SU-DHL-6 (cell line): ENCODE data around the gene DIPK1A.
"Not testable (repeated sequence)": the region's sequence is repeated elsewhere in the genome, so short reads cannot be mapped to it uniquely, and the experiment has no call there.

Source experiments
- H2AFZ ChIP-seq: fragments of 200-600 bp; sonication (generic); 2 replicates; pipeline ENCODE4 v1.6.1; 2014; ENCODE audit warnings: low read depth, mild to moderate bottlenecking, moderate library complexity, mixed read lengths, antibody characterized with exemption, low read length; ENCODE audit not compliant: severe bottlenecking
- H3F3A ChIP-seq: fragments of 200-600 bp; shearing (Covaris generic); 2 replicates; pipeline ENCODE4 v1.6.0; 2016; ENCODE audit warnings: antibody characterized with exemption, mild to moderate bottlenecking; ENCODE audit not compliant: insufficient read depth
- H3K27ac ChIP-seq: fragments of 200-600 bp; sonication (generic); 2 replicates; pipeline ENCODE4 v1.5.1; 2016; ENCODE audit warnings: low read depth, mild to moderate bottlenecking, low read length, moderate library complexity, mixed read lengths
- H3K27me3 ChIP-seq: fragments of 200-600 bp; sonication (generic), shearing (Covaris generic); 2 replicates; pipeline ENCODE4 v1.6.0; 2014; ENCODE audit warnings: mild to moderate bottlenecking, low read length
- H3K36me3 ChIP-seq: fragments of 200-600 bp; sonication (generic); 2 replicates; pipeline ENCODE4 v1.6.1; 2014; ENCODE audit warnings: mild to moderate bottlenecking, low read length, mixed read lengths
- H3K4me2 ChIP-seq: fragments of 300-600, 200-600 bp; shearing (Covaris generic), sonication (generic); 2 replicates; pipeline ENCODE4 v1.6.0; 2014; ENCODE audit warnings: low read length, low read depth, mild to moderate bottlenecking; ENCODE audit not compliant: poor library complexity, severe bottlenecking
- H3K4me3 ChIP-seq: fragments of 200-600 bp; sonication (generic); 2 replicates; pipeline ENCODE4 v1.5.1; 2014; ENCODE audit warnings: antibody characterized with exemption, low read length, mild to moderate bottlenecking, mixed read lengths; ENCODE audit not compliant: insufficient read depth, poor library complexity, severe bottlenecking
- H3K79me2 ChIP-seq: fragments of 200-600 bp; sonication (generic); 2 replicates; pipeline ENCODE4 v1.6.1; 2014; ENCODE audit warnings: mild to moderate bottlenecking, low read length, moderate library complexity; ENCODE audit not compliant: insufficient read depth
- H3K9ac ChIP-seq: fragments of 200-600 bp; sonication (generic); 2 replicates; pipeline ENCODE4 v1.7.0; 2014; ENCODE audit warnings: mild to moderate bottlenecking, low read length
- H3K9me2 ChIP-seq: fragments of 200-600 bp; sonication (generic); replicated peaks from 2 replicates; pipeline ENCODE4 v1.6.1; 2014; ENCODE audit warnings: low read length; ENCODE audit not compliant: insufficient read depth
- H3K9me3 ChIP-seq: fragments of 200-600 bp; sonication (generic); 2 replicates; pipeline ENCODE4 v1.6.1; 2014; ENCODE audit warnings: low read length, mixed read lengths; ENCODE audit not compliant: insufficient read depth
- H4K20me1 ChIP-seq: fragments of 200-600 bp; sonication (generic); 2 replicates; pipeline ENCODE4 v1.6.1; 2014; ENCODE audit warnings: low read depth, mild to moderate bottlenecking, antibody characterized with exemption, low read length, moderate library complexity, mixed read lengths
- CTCF ChIP-seq: fragments of 200-600 bp; sonication (generic); IDR thresholded peaks from one replicate; pipeline ENCODE4 v1.5.1; 2017; ENCODE audit warnings: antibody characterized with exemption, mild to moderate bottlenecking, low read length, moderate library complexity; ENCODE audit not compliant: insufficient read depth, poor library complexity, severe bottlenecking
- EZH2phosphoT487 ChIP-seq: fragments of 200-600 bp; sonication (generic), shearing (Covaris generic); conservative IDR thresholded peaks from 2 replicates; pipeline ENCODE4 v1.6.1; 2018; ENCODE audit warnings: mild to moderate bottlenecking, antibody characterized with exemption, low read length, moderate library complexity, mixed read lengths

The DIPK1A gene

DNA sequence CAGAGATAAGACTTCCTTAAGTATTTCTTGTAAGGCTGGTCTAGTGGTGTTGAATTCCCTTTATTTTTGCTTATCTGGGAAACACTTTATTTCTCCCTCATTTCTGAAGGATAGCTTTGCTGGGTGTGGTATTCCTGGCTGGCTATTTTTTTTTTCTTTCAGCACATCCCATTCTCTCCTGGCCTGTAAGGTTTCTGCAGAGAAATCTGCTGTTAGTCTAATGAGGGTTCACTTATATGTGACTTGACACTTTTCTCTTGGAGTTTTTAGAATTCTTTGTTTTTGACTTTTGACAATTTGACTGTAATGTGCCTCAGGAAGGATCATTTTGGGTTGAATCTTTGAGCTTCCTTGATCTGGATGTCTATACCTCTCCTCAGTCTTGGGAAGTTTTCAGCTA, 61.5 kb downstream of the DIPK1A start:
- Histone ChIP-seq H3K9me3 (no peaks in the 10 kb centered on the region), H3F3A (no peaks in the 10 kb centered on the region), H3K4me3 (no peak overlapping the region), H3K27me3 (no peaks in the 10 kb centered on the region), H3K9ac (no peak overlapping the region), H3K4me2 (no peak overlapping the region), H3K36me3 (no peaks in the 10 kb centered on the region), H3K79me2 (peaks cover 64% of the 10 kb centered on the region), H3K27ac (no peak overlapping the region), H4K20me1 (no peaks in the 10 kb centered on the region), H3K9me2 (no peaks in the 10 kb centered on the region), H2AFZ (no peak overlapping the region)
- TF ChIP-seq EZH2phosphoT487 (no peak), CTCF (no peak)

DNA sequence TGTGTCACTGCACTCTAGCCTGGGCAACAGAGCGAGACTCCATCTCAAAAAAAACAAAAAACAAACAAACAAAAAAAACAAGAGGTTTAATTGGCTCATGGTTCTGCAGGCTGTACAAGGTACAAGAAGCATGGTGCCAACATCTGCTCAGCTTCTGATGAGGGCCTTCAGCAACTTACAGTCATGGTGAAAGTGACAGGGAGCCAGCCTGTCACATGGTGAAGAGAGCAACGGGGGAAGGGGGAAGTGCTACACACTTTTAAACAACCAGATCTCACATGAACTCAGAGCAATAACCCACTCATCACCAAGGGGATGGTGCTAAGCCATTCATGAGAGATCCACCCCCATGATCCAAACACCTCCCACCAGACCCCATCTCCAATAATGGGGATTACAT, 63.2 kb downstream of the DIPK1A start:
- H3K4me2 ChIP-seq, H3F3A ChIP-seq, H2AFZ ChIP-seq, H3K27ac ChIP-seq, H3K9me2 ChIP-seq, H3K9me3 ChIP-seq, H3K36me3 ChIP-seq, H3K4me3 ChIP-seq, H3K9ac ChIP-seq, H4K20me1 ChIP-seq, H3K27me3 ChIP-seq: not testable (repeated sequence)
- peaks cover 48% of the 10 kb centered on the region for H3K79me2 ChIP-seq

GRCh38 chr1:92887465-92887864, 73.8 kb downstream of the DIPK1A start:
- no peaks in the 10 kb centered on the region for H3K9me2 ChIP-seq
- H3K36me3 ChIP-seq = no peaks in the 10 kb centered on the region; the same call in 1 of the 2 replicates
- H3K4me2 ChIP-seq = no peak overlapping the region
- TF ChIP-seq CTCF (no peak), EZH2phosphoT487 (no peak)
- no peak overlapping the region for H3K27ac ChIP-seq
- H3K79me2 ChIP-seq = peaks cover 88% of the 10 kb centered on the region
- H3K4me3 ChIP-seq = no peak overlapping the region
- H2AFZ ChIP-seq = no peak overlapping the region
- no peak overlapping the region for H3K9ac ChIP-seq
- H4K20me1 ChIP-seq = no peaks in the 10 kb centered on the region
- H3K27me3 ChIP-seq = no peaks in the 10 kb centered on the region
- 0 out of 2 replicates have a peak, but pooled peaks cover 4% of the 10 kb centered on the region for H3F3A ChIP-seq
- no peaks in the 10 kb centered on the region for H3K9me3 ChIP-seq

GRCh38 chr1:92886886-92887419, 74.3 kb downstream of the DIPK1A start:
- no peak overlapping the region for H3K9ac ChIP-seq
- H3K4me2 ChIP-seq = no peak overlapping the region
- no peaks in the 10 kb centered on the region; the same call in 1 of the 2 replicates for H3K36me3 ChIP-seq
- no peak overlapping the region for H3K4me3 ChIP-seq
- H3K27me3 ChIP-seq = no peaks in the 10 kb centered on the region
- 0 out of 2 replicates have a peak, but pooled peaks cover 4% of the 10 kb centered on the region for H3F3A ChIP-seq
- H2AFZ ChIP-seq = no peak overlapping the region
- H3K9me2 ChIP-seq = no peaks in the 10 kb centered on the region
- TF ChIP-seq EZH2phosphoT487 (no peak), CTCF (no peak)
- no peaks in the 10 kb centered on the region for H3K9me3 ChIP-seq
- H4K20me1 ChIP-seq = no peaks in the 10 kb centered on the region
- H3K27ac ChIP-seq = no peak overlapping the region
- H3K79me2 ChIP-seq = peaks cover 93% of the 10 kb centered on the region
